GM18502 (cell line): ENCODE results near the gene PRKG1.
"Not testable (repeated sequence)": the region's sequence is repeated elsewhere in the genome, so short reads cannot be mapped to it uniquely, and the experiment has no call there.

Experiments used
- ATAC-seq: cut with Tn5 transposase; IDR thresholded peaks from one replicate; pipeline ENCODE4 v1.9.1; 2021; ENCODE audit warnings: mild to moderate bottlenecking; ENCODE audit not compliant: unreplicated experiment, poor library complexity

The PRKG1 gene

DNA sequence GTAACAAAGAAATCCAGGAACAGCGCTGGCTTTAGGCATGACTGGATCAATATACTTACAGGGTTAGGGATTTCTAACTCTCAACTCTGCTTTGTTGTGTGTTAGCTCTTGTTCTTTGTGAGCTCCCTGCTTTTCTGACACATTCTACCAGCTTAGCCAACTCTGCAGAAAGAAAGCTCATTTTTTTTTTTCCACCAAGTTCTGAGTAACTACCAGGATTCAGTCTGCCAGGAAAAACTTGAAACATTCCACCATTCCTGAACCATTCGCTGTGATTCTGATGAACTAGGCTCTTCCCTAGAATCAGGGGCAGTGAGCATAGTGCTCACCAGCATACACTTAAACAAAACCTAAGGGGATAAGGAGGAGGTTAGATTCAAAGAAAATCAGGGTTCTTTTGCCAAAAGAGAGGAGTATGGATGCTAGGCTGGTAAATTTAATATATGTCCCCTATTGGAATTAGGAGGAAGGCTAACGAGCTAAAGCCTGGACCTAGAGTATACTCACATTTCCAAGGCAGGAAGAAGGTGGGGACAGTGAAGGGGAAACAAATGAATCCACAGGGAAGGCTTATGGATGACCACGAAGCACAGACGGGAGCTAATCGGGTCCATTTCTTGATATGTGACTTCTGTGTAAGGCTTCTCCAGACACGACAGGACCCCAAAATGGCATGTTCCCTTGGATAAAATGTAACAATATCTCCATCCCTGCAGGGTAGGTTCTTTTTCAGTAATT, 183.4 kb downstream of the PRKG1 start:
- no peak for ATAC-seq

DNA sequence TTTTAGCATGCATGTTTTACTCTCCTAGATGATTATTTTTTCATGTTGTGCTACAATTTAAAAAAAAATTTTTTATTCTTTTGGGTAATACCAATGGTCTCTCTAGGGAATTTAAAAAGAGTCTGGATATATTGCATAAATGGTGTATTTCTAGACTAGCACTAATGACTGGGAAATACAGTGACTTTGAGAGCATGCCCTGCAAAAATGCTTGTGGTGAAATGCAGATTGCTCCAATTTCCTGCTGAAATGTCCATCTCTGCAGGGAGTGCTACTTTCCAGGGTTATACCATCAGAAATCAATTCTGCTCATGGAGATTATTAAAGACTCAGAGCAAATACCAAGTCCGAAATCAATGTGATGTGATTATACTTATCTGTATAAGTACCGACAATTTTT, 186.1 kb downstream of the PRKG1 start:
- no peak for ATAC-seq

- no peak for ATAC-seq
Observed at GRCh38 chr10:51266496-51266895, 192.2 kb downstream of the PRKG1 start.

GRCh38 chr10:51267980-51268570, 193.8 kb downstream of the PRKG1 start:
- ATAC-seq = not testable (repeated sequence)

- peak; percentile 42 for ATAC-seq
Observed at GRCh38 chr10:51269821-51270220, 195.5 kb downstream of the PRKG1 start.

DNA sequence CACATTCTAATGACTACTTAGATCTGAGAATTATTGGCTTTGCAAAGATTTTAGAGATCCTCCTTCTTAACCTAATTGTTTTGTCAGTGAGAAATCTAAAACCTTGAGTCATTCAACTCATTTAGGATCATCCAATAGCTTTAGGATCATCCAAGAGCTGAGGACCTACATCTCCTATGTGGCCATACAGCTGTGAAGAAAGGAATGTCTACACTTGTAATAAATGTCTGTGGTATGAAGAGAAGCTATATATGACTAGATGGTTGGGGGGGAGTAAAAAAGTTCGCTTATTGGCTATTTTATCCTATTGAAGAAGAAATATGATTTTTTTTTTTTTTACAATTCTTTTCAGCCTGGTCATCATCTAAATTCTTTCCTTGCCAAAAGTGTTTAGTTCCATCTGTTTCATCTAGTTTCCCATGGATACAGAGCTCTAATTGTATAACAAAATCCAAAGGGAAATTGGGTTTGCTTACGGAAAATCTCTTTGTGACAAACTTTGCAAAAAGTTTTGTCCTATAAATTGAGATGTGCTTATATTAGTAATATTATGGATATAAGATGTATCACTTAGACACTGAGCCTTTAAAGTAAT, 196.7 kb downstream of the PRKG1 start:
- ATAC-seq = no peak

DNA sequence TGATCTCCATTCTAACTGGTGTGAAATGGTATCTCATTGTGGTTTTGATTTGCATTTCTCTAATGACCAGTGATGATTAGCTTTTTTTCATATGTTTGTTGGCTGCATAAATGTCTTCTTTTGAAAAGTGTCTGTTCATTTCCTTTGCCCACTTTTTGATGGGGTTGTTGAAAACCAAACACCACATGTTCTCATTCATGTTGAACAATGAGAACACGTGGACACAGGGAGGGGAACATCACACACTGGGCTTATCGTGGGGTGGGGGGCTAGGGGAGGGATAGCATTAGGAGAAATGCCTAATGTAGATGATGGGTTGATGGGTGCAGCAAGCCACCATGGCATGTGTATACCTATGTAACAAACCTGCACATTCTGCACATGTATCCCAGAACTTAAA, 197.8 kb downstream of the PRKG1 start:
- not testable (repeated sequence) for ATAC-seq

- no peak for ATAC-seq
Observed at GRCh38 chr10:51272555-51272954, 198.3 kb downstream of the PRKG1 start.

DNA sequence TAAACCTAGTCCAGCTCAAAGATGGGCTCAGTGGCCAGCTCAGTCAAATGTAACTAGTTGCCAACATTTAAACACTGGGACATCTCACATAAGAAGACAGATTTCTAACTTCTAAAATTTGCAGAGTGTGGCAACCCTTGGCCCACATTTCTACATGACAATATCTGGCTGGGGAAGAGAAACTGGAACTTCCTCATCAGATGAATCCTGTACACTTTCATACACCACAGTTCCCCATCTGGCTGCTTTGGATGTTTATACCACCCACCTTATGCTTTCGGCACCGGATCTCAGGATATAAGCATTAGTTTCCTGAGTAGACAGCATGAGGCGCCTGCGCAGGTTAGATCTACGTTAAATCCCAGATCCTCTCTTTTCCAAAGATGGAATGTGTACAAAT, 199.3 kb downstream of the PRKG1 start:
- ATAC-seq = no peak

- not testable (repeated sequence) for ATAC-seq
Observed at GRCh38 chr10:51276097-51276496, 201.8 kb downstream of the PRKG1 start.

DNA sequence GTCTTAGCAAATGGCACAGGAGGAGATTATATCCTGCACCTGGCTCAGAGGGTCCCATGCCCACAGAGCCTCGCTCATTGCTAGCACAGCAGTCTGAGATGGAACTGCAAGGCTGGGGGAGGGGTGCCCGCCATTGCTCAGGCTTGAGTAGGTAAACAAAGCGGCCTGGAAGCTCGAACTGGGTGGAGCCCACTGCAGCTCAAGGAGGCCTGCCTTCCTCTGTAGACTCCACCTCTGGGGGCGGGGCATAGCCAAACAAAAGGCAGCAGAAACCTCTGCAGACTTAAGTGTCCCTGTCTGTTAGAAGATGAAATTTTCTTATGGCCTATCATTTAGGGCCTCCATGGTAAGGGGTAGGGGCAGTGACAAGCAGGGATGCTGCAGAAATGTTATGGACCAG, 207.1 kb downstream of the PRKG1 start:
- not testable (repeated sequence) for ATAC-seq

GRCh38 chr10:51285601-51286000, 211.3 kb downstream of the PRKG1 start:
- ATAC-seq = no peak

GRCh38 chr10:51288511-51288910, 214.2 kb downstream of the PRKG1 start:
- no peak for ATAC-seq

DNA sequence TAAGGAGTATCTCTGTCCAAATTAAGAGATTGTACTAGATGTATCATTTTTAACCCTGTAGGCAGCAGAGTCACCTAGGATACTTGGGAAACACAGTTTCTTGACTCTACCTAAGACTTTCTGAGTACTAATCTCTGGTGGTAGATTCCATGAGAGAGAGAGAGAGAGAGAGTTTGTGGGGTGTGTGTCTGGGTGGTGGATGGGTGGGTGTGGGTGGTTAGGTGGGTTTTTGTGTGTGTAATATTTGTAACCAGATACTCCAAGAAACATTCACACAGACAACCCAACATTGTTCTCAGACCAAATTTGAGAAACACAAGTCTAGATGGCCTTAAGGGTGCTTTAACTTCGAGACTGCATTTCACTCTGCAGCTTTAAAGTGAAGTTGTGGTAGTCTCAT, 215.2 kb downstream of the PRKG1 start:
- no peak for ATAC-seq

GRCh38 chr10:51291961-51292360, 217.7 kb downstream of the PRKG1 start:
- ATAC-seq = no peak

DNA sequence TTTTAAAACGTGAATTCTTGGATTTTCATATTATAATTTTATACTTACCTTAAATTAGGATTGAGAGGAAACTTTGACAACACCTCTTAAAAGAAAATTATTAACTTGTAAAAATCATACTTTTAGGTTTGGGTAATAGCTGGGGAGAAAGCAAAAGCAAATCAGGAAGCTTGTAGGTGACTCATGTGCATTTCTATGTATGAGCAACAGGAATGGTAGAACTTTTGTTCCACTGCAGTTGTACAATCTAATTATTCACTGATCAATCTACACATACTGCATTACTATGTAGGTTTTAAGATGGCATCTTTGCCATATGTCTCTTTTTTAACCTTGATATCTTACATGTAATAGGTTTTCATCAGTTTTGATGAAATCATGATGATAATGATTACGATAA, 223.2 kb downstream of the PRKG1 start:
- ATAC-seq = no peak

DNA sequence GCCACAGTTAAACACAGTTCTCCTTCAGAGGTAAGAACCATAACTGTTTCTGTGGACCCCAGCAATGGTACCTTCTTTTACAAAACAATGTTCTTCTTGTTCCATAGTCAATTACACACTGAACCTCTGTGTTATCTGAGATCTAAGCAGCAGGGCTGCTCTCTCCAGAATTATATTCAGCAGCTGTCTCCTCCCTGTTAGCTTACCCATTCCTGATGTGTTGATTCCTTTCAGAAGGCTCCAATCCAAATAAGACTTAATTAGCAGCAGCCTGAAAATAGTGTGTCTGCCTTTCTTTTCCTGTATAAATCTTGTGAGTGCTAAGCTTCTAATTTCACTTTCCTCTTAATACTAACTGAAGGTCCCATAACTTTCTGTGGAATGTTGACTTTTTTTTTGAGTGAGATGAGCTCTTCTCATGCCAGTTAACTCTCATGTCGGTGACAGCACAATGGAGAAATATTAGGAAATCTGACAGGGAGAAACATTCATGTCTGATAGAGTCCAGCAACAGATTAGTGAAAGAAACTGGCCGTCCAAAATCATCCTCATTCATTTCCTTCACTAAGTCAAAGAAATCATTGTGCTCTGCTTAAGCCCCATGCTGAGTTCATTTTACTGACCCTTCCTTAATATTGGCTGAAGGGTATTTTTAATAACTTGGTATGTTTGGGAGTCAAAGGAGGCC, 226.5 kb downstream of the PRKG1 start:
- ATAC-seq = no peak

- ATAC-seq = no peak
Observed at GRCh38 chr10:51301644-51302043, 227.4 kb downstream of the PRKG1 start.

DNA sequence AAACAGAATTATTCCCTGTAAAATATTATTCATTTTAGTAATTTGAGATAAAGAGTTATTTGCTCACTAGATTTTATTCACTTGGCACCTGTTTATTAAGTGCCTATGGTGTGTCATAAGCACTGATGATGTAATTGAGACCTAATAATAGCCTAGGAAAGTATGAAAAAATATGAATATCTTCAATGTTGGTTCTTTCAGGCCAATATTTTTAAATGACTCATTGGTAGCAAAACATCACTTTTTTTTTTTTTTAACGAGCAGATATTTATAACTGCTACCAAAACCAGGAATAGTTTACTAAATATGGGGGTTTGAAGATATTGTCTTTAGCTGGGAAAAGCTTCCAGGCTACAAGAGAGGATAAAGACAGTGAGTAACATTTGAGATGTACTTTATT, 228.0 kb downstream of the PRKG1 start:
- ATAC-seq = no peak

GRCh38 chr10:51308116-51308515, 233.8 kb downstream of the PRKG1 start:
- no peak for ATAC-seq

- no peak for ATAC-seq
Observed at GRCh38 chr10:51311228-51311627, 236.9 kb downstream of the PRKG1 start.
